Trophoblast cell (in vitro differentiated cells and primary cell): Measurements from ENCODE around the gene NALCN.

Experiments used
- DNase-seq, 2 donors: peaks; one replicate each; pipeline ENCODE4 v3.0.0-alpha.2; 2016
- H2AFZ ChIP-seq: 2 replicates; pipeline ENCODE4 v1.6.1; 2013; ENCODE audit warnings: low read length, moderate library complexity, mild to moderate bottlenecking; ENCODE audit not compliant: insufficient read depth, poor library complexity
- H2AK5ac ChIP-seq: 2 replicates; pipeline ENCODE4 v1.6.1; 2013; ENCODE audit warnings: mild to moderate bottlenecking, low read length
- H2BK120ac ChIP-seq: 2 replicates; pipeline ENCODE4 v1.6.1; 2013; ENCODE audit warnings: low read length, mild to moderate bottlenecking, moderate library complexity; ENCODE audit not compliant: insufficient read depth, poor library complexity
- H2BK12ac ChIP-seq: 2 replicates; pipeline ENCODE4 v1.6.1; 2013; ENCODE audit warnings: mild to moderate bottlenecking, low read length, moderate library complexity
- H2BK5ac ChIP-seq: 2 replicates; pipeline ENCODE4 v1.6.1; 2013; ENCODE audit warnings: low read length, low read depth, moderate library complexity, mild to moderate bottlenecking; ENCODE audit not compliant: poor library complexity
- H3K14ac ChIP-seq: 2 replicates; pipeline ENCODE4 v1.6.1; 2013; ENCODE audit warnings: mild to moderate bottlenecking, low read length
- H3K18ac ChIP-seq: 2 replicates; pipeline ENCODE4 v1.6.1; 2013; ENCODE audit warnings: mild to moderate bottlenecking, low read length
- H3K23ac ChIP-seq: 2 replicates; pipeline ENCODE4 v1.6.1; 2013; ENCODE audit warnings: low read length
- H3K27ac ChIP-seq: 2 replicates; pipeline ENCODE4 v1.5.1; 2013; ENCODE audit warnings: low read depth, mild to moderate bottlenecking, inconsistent platforms, low read length, moderate library complexity
- H3K27me3 ChIP-seq: 2 replicates; pipeline ENCODE4 v1.6.1; 2013; ENCODE audit warnings: inconsistent platforms, mild to moderate bottlenecking, low read length, moderate library complexity; ENCODE audit not compliant: insufficient read depth
- H3K36me3 ChIP-seq, 2 experiments: 1 replicate in 1 of 2; 2 replicates in 1 of 2; pipeline ENCODE4 v1.6.1; 2013; ENCODE audit warnings: low read length in 2 of 2, mild to moderate bottlenecking in 2 of 2, moderate library complexity in 1 of 2; ENCODE audit not compliant: insufficient read depth in 2 of 2, control insufficient read depth in 1 of 2
- H3K4ac ChIP-seq: 2 replicates; pipeline ENCODE4 v1.6.1; 2013; ENCODE audit warnings: low read depth, mild to moderate bottlenecking, low read length, moderate library complexity
- H3K4me1 ChIP-seq, 2 experiments: 1 replicate in 1 of 2; 2 replicates in 1 of 2; pipeline ENCODE4 v1.6.1; 2013; ENCODE audit warnings: low read length in 2 of 2, mild to moderate bottlenecking in 2 of 2, moderate library complexity in 1 of 2; ENCODE audit not compliant: insufficient read depth in 2 of 2, control insufficient read depth in 1 of 2
- H3K4me2 ChIP-seq: 2 replicates; pipeline ENCODE4 v1.6.1; 2013; ENCODE audit warnings: inconsistent platforms, mild to moderate bottlenecking, low read length, moderate library complexity
- H3K4me3 ChIP-seq: 2 replicates; pipeline ENCODE4 v1.5.1; 2013; ENCODE audit warnings: mild to moderate bottlenecking, low read depth, low read length, inconsistent platforms
- H3K79me1 ChIP-seq: one replicate; pipeline ENCODE4 v1.6.1; 2013; ENCODE audit warnings: low read length
- H3K79me2 ChIP-seq: 2 replicates; pipeline ENCODE4 v1.6.1; 2013; ENCODE audit warnings: low read length, mild to moderate bottlenecking; ENCODE audit not compliant: control insufficient read depth, insufficient read depth, poor library complexity
- H3K9ac ChIP-seq: 2 replicates; pipeline ENCODE4 v1.6.1; 2013; ENCODE audit warnings: mild to moderate bottlenecking, low read length
- H3K9me3 ChIP-seq: 2 replicates; pipeline ENCODE4 v1.6.1; 2013; ENCODE audit warnings: low read depth, mild to moderate bottlenecking, control low read depth, inconsistent platforms, low read length; ENCODE audit not compliant: insufficient read depth
- H4K12ac ChIP-seq: 2 replicates; pipeline ENCODE4 v1.6.1; 2013; ENCODE audit warnings: low read depth, mild to moderate bottlenecking, low read length, moderate library complexity
- H4K8ac ChIP-seq: 2 replicates; pipeline ENCODE4 v1.6.1; 2013; ENCODE audit warnings: low read depth, mild to moderate bottlenecking, low read length, moderate library complexity
- H4K91ac ChIP-seq: one replicate; pipeline ENCODE4 v1.6.1; 2013; ENCODE audit warnings: low read depth, mild to moderate bottlenecking, low read length, moderate library complexity
- WGBS: extraction: QIAGEN DNeasy Blood & Tissue Kit; methylation state at CpG from one replicate; pipeline ENCODE4 v1.1.7; 2013; ENCODE audit warnings: missing lambda C conversion rate; ENCODE audit not compliant: insufficient read length, insufficient coverage; ENCODE audit errors: extremely low coverage; 5-methylcytosine and 5-hydroxymethylcytosine counted together

NALCN gene

DNA sequence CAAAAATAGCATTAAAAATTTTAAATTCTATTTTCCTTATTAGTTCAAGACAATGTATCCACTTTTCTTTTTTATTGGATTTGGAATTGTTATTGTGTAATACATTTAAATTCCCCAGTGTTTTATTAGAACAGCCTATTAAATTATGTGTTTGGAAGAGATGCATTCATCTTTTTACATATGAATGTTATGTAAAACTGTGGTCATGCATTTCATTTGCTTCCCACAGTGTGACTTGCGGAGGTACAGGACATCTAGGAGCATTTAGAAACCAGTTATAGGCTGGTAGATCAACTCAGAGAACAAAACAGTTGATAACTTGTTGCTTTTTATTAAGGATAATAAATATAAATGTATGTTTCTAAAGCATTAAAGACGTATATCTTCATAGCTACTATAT lies 406.2 kb downstream of the NALCN start:
- H3K9ac ChIP-seq: no peak overlapping the region
- no peak overlapping the region for H3K14ac ChIP-seq
- no peak overlapping the region for H4K91ac ChIP-seq
- no peak overlapping the region for H3K4me3 ChIP-seq
- no peaks in the 10 kb centered on the region for H3K36me3 ChIP-seq
- H2AFZ ChIP-seq: no peak overlapping the region
- H4K8ac ChIP-seq: no peak overlapping the region
- H3K18ac ChIP-seq: no peak overlapping the region
- no peaks in the 10 kb centered on the region for H3K4me1 ChIP-seq
- H3K27ac ChIP-seq: no peak overlapping the region
- no peaks in the 10 kb centered on the region for H3K79me1 ChIP-seq
- H4K12ac ChIP-seq: no peak overlapping the region
- no peaks in the 10 kb centered on the region for H3K9me3 ChIP-seq
- no peak overlapping the region for H2BK12ac ChIP-seq
- no peaks in the 10 kb centered on the region for H3K79me2 ChIP-seq
- DNase-seq: no peak
- no peak overlapping the region for H3K4me2 ChIP-seq
- no peak overlapping the region for H2BK120ac ChIP-seq
- no CpG with 5 or more reads among the region's 2 CpGs for WGBS
- no peak overlapping the region for H2AK5ac ChIP-seq
- no peak overlapping the region for H3K4ac ChIP-seq
- H3K23ac ChIP-seq: no peak overlapping the region
- H2BK5ac ChIP-seq: no peak overlapping the region
- H3K27me3 ChIP-seq: no peaks in the 10 kb centered on the region

DNA sequence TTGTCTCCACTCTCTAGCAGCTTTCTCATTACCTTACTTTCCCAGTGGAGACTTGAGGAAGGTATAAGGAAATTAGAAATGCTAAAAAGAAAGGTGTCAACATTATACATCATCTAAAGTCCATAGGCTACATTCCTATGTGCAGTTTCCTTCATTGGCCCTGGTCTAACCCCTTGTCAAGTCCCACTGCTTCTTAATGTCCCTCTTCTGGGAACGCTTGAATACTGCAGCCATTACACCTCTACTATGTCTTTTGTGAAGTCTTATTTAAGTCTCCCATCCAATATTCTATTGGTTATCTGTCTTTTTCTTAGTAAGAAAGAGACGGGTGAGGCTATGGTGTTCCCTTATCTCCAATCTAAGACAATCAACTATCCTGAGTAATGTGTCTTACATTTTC lies 409.1 kb downstream of the NALCN start:
- no peak overlapping the region for H3K14ac ChIP-seq
- no peak overlapping the region for H3K4me2 ChIP-seq
- no peak overlapping the region for H3K23ac ChIP-seq
- no peak overlapping the region for H2AK5ac ChIP-seq
- no peak overlapping the region for H3K27ac ChIP-seq
- no CpG with 5 or more reads among the region's 2 CpGs for WGBS
- H4K91ac ChIP-seq: no peak overlapping the region
- H3K18ac ChIP-seq: no peak overlapping the region
- no peaks in the 10 kb centered on the region for H3K4me1 ChIP-seq
- no peak overlapping the region for H2BK120ac ChIP-seq
- no peak overlapping the region for H3K4me3 ChIP-seq
- no peaks in the 10 kb centered on the region for H3K36me3 ChIP-seq
- H3K27me3 ChIP-seq: no peaks in the 10 kb centered on the region
- no peak overlapping the region for H3K9ac ChIP-seq
- DNase-seq: peak in 1 of 2 donors; percentile 14
- H3K79me2 ChIP-seq: no peaks in the 10 kb centered on the region
- H4K8ac ChIP-seq: no peak overlapping the region
- H3K4ac ChIP-seq: no peak overlapping the region
- H4K12ac ChIP-seq: no peak overlapping the region
- H3K9me3 ChIP-seq: no peaks in the 10 kb centered on the region
- no peaks in the 10 kb centered on the region for H3K79me1 ChIP-seq
- H2BK12ac ChIP-seq: no peak overlapping the region
- no peak overlapping the region for H2BK5ac ChIP-seq
- H2AFZ ChIP-seq: no peak overlapping the region
